ENCODE data around the gene AMMECR1.

DNA sequence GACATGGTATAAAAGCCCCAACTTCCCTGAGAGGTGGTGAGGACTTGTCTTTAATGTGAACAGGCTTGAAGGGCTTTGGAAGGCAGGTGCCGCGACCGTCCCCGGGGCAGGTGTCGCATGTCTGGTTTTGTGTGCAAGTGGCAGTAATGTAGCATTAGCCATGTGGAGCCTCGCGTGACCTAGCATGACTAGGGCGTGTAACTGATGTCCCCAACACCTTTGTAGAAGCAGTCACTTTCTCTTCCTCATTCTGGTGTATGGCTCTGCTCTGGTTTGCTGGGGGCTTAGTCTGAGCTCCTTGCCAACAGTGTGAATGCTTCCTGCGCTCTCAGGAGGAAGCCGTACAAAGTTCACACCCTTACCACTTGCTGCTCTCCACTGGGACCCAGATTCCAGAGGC lies 145.7 kb downstream of the AMMECR1 start:
- TF ChIP-seq, protein P1, sequence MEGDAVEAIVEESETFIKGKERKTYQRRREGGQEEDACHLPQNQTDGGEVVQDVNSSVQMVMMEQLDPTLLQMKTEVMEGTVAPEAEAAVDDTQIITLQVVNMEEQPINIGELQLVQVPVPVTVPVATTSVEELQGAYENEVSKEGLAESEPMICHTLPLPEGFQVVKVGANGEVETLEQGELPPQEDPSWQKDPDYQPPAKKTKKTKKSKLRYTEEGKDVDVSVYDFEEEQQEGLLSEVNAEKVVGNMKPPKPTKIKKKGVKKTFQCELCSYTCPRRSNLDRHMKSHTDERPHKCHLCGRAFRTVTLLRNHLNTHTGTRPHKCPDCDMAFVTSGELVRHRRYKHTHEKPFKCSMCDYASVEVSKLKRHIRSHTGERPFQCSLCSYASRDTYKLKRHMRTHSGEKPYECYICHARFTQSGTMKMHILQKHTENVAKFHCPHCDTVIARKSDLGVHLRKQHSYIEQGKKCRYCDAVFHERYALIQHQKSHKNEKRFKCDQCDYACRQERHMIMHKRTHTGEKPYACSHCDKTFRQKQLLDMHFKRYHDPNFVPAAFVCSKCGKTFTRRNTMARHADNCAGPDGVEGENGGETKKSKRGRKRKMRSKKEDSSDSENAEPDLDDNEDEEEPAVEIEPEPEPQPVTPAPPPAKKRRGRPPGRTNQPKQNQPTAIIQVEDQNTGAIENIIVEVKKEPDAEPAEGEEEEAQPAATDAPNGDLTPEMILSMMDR (conservative IDR thresholded peaks at IDR 0.05; ENCODE audit: low read depth, low read length): no peak
- TF ChIP-seq POLR2A (IDR thresholded peaks at IDR 0.05; ENCODE audit: low read depth, low read length): no peak
- TF ChIP-seq, protein P2, sequence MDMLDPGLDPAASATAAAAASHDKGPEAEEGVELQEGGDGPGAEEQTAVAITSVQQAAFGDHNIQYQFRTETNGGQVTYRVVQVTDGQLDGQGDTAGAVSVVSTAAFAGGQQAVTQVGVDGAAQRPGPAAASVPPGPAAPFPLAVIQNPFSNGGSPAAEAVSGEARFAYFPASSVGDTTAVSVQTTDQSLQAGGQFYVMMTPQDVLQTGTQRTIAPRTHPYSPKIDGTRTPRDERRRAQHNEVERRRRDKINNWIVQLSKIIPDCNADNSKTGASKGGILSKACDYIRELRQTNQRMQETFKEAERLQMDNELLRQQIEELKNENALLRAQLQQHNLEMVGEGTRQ (IDR thresholded peaks at IDR 0.05; ENCODE audit: low read depth, low read length): no peak
- no peak for TF ChIP-seq MAFK (IDR thresholded peaks at IDR 0.05; ENCODE audit: low read depth, low read length)
- TF ChIP-seq CHD1 (IDR thresholded peaks at IDR 0.05; ENCODE audit: low read depth, low read length): no peak
- TF ChIP-seq BHLHE40 (IDR thresholded peaks at IDR 0.05; ENCODE audit: low read depth, low read length): no peak
